Smooth muscle cell of the umbilical artery (primary cell): ENCODE results near the gene ADD3. TPM values are rescaled to one million over a fixed set of nuclear protein-coding genes. Genes with fewer than 3 reads are reported as not detected.

Experiments
- total RNA-seq: library from RNA; depleted of rRNA; stranded (reverse); fragments of >200 nt; gene quantifications from 2 replicates; pipeline ENCODE4 v1.2.3, GENCODE V29; 2014

ADD3 gene
- total RNA-seq: 238 and 249 TPM in 2 replicates

GRCh38 chr10:110007701-110008517 is at the start of gene ADD3:
Gene ADD3 (plus strand): TSS chr10:110007984. CDS start chr10:110100654, 92,670 bp downstream.

Other genes with a start within 250 kb of the ADD3 start
- gene XPNPEP1, start 84.5 kb upstream of the ADD3 start, total RNA-seq: 133 and 136 TPM in 2 replicates
- 18.1 and 20.2 TPM in 2 replicates for gene MXI1, start 199.6 kb downstream of the ADD3 start, total RNA-seq